Neural cell (in vitro differentiated cells): Measurements from ENCODE around the gene CST9L. TPM values are rescaled to one million over a fixed set of nuclear protein-coding genes. Genes with fewer than 3 reads are reported as not detected.

Experiments
- H2AFZ ChIP-seq: fragments of 200-600, 300-800 bp; sonication (generic), shearing (Covaris generic); 2 replicates; pipeline ENCODE4 v1.6.0; 2014; ENCODE audit warnings: low read depth, mild to moderate bottlenecking, antibody characterized with exemption, low read length, moderate library complexity
- H3F3A ChIP-seq: fragments of 200-600 bp; shearing (Covaris generic); 2 replicates; pipeline ENCODE4 v1.6.1; 2016; ENCODE audit warnings: mild to moderate bottlenecking, moderate library complexity, mixed read lengths, antibody characterized with exemption, low read length; ENCODE audit not compliant: insufficient read depth, poor library complexity, severe bottlenecking
- H3K27ac ChIP-seq: fragments of 200-600, 300-800 bp; sonication (generic), shearing (Covaris generic); 2 replicates; pipeline ENCODE4 v1.5.1; 2014; ENCODE audit warnings: mild to moderate bottlenecking, low read length, moderate library complexity
- H3K27me3 ChIP-seq: fragments of 300-800, 200-600 bp; sonication (generic), shearing (Covaris generic); 2 replicates; pipeline ENCODE4 v1.6.0; 2014; ENCODE audit warnings: mild to moderate bottlenecking, low read depth, low read length, moderate library complexity; ENCODE audit not compliant: insufficient read depth
- H3K36me3 ChIP-seq: fragments of 300-800, 200-600 bp; sonication (generic), shearing (Covaris generic); 2 replicates; pipeline ENCODE4 v1.5.1; 2014; ENCODE audit warnings: mild to moderate bottlenecking, antibody characterized with exemption, low read length, moderate library complexity; ENCODE audit not compliant: insufficient read depth
- H3K4me2 ChIP-seq: fragments of 300-800, 200-600 bp; sonication (generic), shearing (Covaris generic); 2 replicates; pipeline ENCODE4 v1.6.0; 2014; ENCODE audit warnings: mild to moderate bottlenecking, low read length
- H3K4me3 ChIP-seq: fragments of 300-800, 200-600 bp; sonication (generic), shearing (Covaris generic); 2 replicates; pipeline ENCODE4 v1.5.1; 2014; ENCODE audit warnings: mild to moderate bottlenecking, low read length, moderate library complexity
- H3K79me2 ChIP-seq: fragments of 200-600 bp; shearing (Covaris generic); replicated peaks from 2 replicates; pipeline ENCODE4 v1.6.0; 2014; ENCODE audit warnings: mild to moderate bottlenecking, low read length, moderate library complexity; ENCODE audit not compliant: insufficient read depth
- H3K9ac ChIP-seq: fragments of 300-800, 200-600 bp; sonication (generic), shearing (Covaris generic); 2 replicates; pipeline ENCODE4 v1.6.1; 2016; ENCODE audit warnings: mild to moderate bottlenecking, low read length, mixed read lengths
- H3K9me2 ChIP-seq: fragments of 200-600 bp; shearing (Covaris generic); 2 replicates; pipeline ENCODE4 v1.6.1; 2016; ENCODE audit warnings: mild to moderate bottlenecking, low read length, mixed read lengths; ENCODE audit not compliant: insufficient read depth
- H3K9me3 ChIP-seq: fragments of 200-600, 300-800 bp; sonication (generic), shearing (Covaris generic); 2 replicates; pipeline ENCODE4 v1.6.1; 2016; ENCODE audit warnings: mild to moderate bottlenecking, mixed run types, low read length, moderate library complexity, mixed read lengths
- H4K20me1 ChIP-seq: fragments of 200-600 bp; shearing (Covaris generic); 2 replicates; pipeline ENCODE4 v1.6.1; 2016; ENCODE audit warnings: mild to moderate bottlenecking, mixed run types; ENCODE audit not compliant: insufficient read depth
- CTCF ChIP-seq: fragments of 450-650 bp; IDR thresholded peaks from 2 replicates; pipeline ENCODE4 v1.5.1; 2014; ENCODE audit warnings: antibody characterized with exemption, mild to moderate bottlenecking, moderate library complexity; ENCODE audit not compliant: poor library complexity, severe bottlenecking
- EP300 ChIP-seq: fragments of 450-650 bp; conservative IDR thresholded peaks from 2 replicates; pipeline ENCODE4 v1.6.1; 2014; ENCODE audit warnings: antibody characterized with exemption, mild to moderate bottlenecking, moderate library complexity; ENCODE audit not compliant: poor library complexity, severe bottlenecking
- EZH2 ChIP-seq: fragments of 200-600, 300-800 bp; shearing (Covaris generic), sonication (generic); IDR thresholded peaks from 2 replicates; pipeline ENCODE4 v1.6.1; 2014; ENCODE audit warnings: antibody characterized with exemption, low read length, borderline replicate concordance, mild to moderate bottlenecking; ENCODE audit not compliant: insufficient read depth, poor library complexity, severe bottlenecking
- MXI1 ChIP-seq: fragments of 450-650 bp; conservative IDR thresholded peaks from 2 replicates; pipeline ENCODE4 v1.6.1; 2014; ENCODE audit warnings: antibody characterized with exemption, mild to moderate bottlenecking; ENCODE audit not compliant: poor library complexity, severe bottlenecking
- POLR2AphosphoS5 ChIP-seq: IDR thresholded peaks from 2 replicates; pipeline ENCODE4 v1.6.1; 2012
- RAD21 ChIP-seq: fragments of 450-650 bp; conservative IDR thresholded peaks from 2 replicates; pipeline ENCODE4 v1.6.1; 2014; ENCODE audit warnings: antibody characterized with exemption, mild to moderate bottlenecking, moderate library complexity
- SMC3 ChIP-seq: fragments of 450-650 bp; conservative IDR thresholded peaks from 2 replicates; pipeline ENCODE4 v1.6.1; 2014; ENCODE audit warnings: antibody characterized with exemption, mild to moderate bottlenecking, moderate library complexity; ENCODE audit not compliant: poor library complexity
- TAF1 ChIP-seq: IDR thresholded peaks from 2 replicates; pipeline ENCODE4 v1.6.1; 2012; ENCODE audit warnings: low read depth
- polyA plus RNA-seq: library from polyadenylated mRNA; depleted of rRNA; stranded (reverse); fragments of >200 nt; gene quantifications from 2 replicates; pipeline ENCODE4 v1.2.3, GENCODE V29; 2014
- TF ChIP-seq, protein P1 (sequence below): IDR thresholded peaks from 2 replicates; pipeline ENCODE4 v1.6.1; 2012; ENCODE audit warnings: borderline replicate concordance

CST9L gene
- polyA plus RNA-seq, 1 donor from 2014 or later: not detected

- no peak overlapping the region for H3K27ac ChIP-seq
- no peaks in the 10 kb centered on the region for H3K9me2 ChIP-seq
- no peaks in the 10 kb centered on the region for H3K9me3 ChIP-seq
- no peaks in the 10 kb centered on the region for H3K36me3 ChIP-seq
- H3K27me3 ChIP-seq: no peaks in the 10 kb centered on the region
- H3K79me2 ChIP-seq: no peaks in the 10 kb centered on the region
- H3F3A ChIP-seq: no peaks in the 10 kb centered on the region
- no peak overlapping the region for H3K4me2 ChIP-seq
- no peak overlapping the region for H3K9ac ChIP-seq
- no peak overlapping the region for H2AFZ ChIP-seq
- H3K4me3 ChIP-seq: no peak overlapping the region
- no peak for TF ChIP-seq CTCF
- TF ChIP-seq SMC3: no peak
- TF ChIP-seq POLR2AphosphoS5: no peak
- TF ChIP-seq MXI1: no peak
- TF ChIP-seq, protein P1, sequence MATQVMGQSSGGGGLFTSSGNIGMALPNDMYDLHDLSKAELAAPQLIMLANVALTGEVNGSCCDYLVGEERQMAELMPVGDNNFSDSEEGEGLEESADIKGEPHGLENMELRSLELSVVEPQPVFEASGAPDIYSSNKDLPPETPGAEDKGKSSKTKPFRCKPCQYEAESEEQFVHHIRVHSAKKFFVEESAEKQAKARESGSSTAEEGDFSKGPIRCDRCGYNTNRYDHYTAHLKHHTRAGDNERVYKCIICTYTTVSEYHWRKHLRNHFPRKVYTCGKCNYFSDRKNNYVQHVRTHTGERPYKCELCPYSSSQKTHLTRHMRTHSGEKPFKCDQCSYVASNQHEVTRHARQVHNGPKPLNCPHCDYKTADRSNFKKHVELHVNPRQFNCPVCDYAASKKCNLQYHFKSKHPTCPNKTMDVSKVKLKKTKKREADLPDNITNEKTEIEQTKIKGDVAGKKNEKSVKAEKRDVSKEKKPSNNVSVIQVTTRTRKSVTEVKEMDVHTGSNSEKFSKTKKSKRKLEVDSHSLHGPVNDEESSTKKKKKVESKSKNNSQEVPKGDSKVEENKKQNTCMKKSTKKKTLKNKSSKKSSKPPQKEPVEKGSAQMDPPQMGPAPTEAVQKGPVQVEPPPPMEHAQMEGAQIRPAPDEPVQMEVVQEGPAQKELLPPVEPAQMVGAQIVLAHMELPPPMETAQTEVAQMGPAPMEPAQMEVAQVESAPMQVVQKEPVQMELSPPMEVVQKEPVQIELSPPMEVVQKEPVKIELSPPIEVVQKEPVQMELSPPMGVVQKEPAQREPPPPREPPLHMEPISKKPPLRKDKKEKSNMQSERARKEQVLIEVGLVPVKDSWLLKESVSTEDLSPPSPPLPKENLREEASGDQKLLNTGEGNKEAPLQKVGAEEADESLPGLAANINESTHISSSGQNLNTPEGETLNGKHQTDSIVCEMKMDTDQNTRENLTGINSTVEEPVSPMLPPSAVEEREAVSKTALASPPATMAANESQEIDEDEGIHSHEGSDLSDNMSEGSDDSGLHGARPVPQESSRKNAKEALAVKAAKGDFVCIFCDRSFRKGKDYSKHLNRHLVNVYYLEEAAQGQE: no peak
- no peak for TF ChIP-seq RAD21
- no peaks in the 10 kb centered on the region for H4K20me1 ChIP-seq
Observed at GRCh38 chr20:23585449-23585807, 17.1 kb upstream of the CST9L start.

GRCh38 chr20:23584434-23585199, 16.3 kb upstream of the CST9L start:
- Histone ChIP-seq H3K9me3 (no peaks in the 10 kb centered on the region), H3K9me2 (no peaks in the 10 kb centered on the region), H3K27me3 (no peaks in the 10 kb centered on the region), H4K20me1 (no peaks in the 10 kb centered on the region), H3K36me3 (no peaks in the 10 kb centered on the region), H3K9ac (no peak overlapping the region), H3F3A (no peaks in the 10 kb centered on the region), H2AFZ (no peak overlapping the region), H3K4me3 (no peak overlapping the region), H3K4me2 (no peak overlapping the region), H3K79me2 (no peaks in the 10 kb centered on the region), H3K27ac (no peak overlapping the region)
- no peak for TF ChIP-seq SMC3
- TF ChIP-seq RAD21: no peak
- no peak for TF ChIP-seq EP300
- TF ChIP-seq, protein P1: no peak
- no peak for TF ChIP-seq POLR2AphosphoS5
- TF ChIP-seq EZH2: no peak
- TF ChIP-seq MXI1: no peak
- TF ChIP-seq TAF1: no peak
- TF ChIP-seq CTCF: no peak
